Stimulated activated effector memory CD8-positive, alpha-beta T cell treated with anti-CD3 and anti-CD28 coated beads, Interleukin-12 subunit alpha, Interleukin-12 subunit beta, amount 100 ng/mL, for 72 hours (primary cell): ENCODE data around the gene GSTO2.

ENCODE experiments used
- ATAC-seq: fragments of 150-1000 bp; cut with Tn5 transposase; 2 replicates; pipeline ENCODE4 v1.10.0; 2021
- DNase-seq, 2 donors: peaks; one replicate each; pipeline ENCODE4 v3.0.0; 2021 to 2022; ENCODE audit warnings: low spot score in 2 of 2
- H3K27ac Mint-ChIP-seq: one replicate; pipeline ENCODE4 v1.8.0; 2022; ENCODE audit warnings: mild to moderate bottlenecking, mixed read lengths
- H3K36me3 Mint-ChIP-seq: one replicate; pipeline ENCODE4 v1.8.0; 2022; ENCODE audit warnings: mild to moderate bottlenecking, mixed read lengths
- H3K4me1 Mint-ChIP-seq: one replicate; pipeline ENCODE4 v1.8.0; 2022; ENCODE audit warnings: mixed read lengths
- H3K4me3 Mint-ChIP-seq: one replicate; pipeline ENCODE4 v1.8.0; 2022; ENCODE audit warnings: mild to moderate bottlenecking, mixed read lengths
- H3K9me3 Mint-ChIP-seq: one replicate; pipeline ENCODE4 v1.8.0; 2022; ENCODE audit warnings: mixed read lengths

The GSTO2 gene

GRCh38 chr10:104331208-104331838 lies 62.3 kb downstream of the GSTO2 start:
- peak overlapping the region; percentile 77 for H3K4me3 Mint-ChIP-seq
- peaks cover 92% of the 10 kb centered on the region for H3K4me1 Mint-ChIP-seq
- no peak for ATAC-seq
- no peak for DNase-seq
- peak overlapping the region; percentile 87 for H3K27ac Mint-ChIP-seq
- H3K36me3 Mint-ChIP-seq: peaks cover 45% of the 10 kb centered on the region
- no peaks in the 10 kb centered on the region for H3K9me3 Mint-ChIP-seq

GRCh38 chr10:104332243-104333031 lies 63.5 kb downstream of the GSTO2 start:
- Mint-ChIP-seq H3K4me1 (peaks cover 89% of the 10 kb centered on the region), H3K4me3 (peak overlapping the region; percentile 59)

GRCh38 chr10:104333032-104333727 lies 64.2 kb downstream of the GSTO2 start:
- Mint-ChIP-seq H3K27ac (peak overlapping the region; percentile 85), H3K4me3 (peak overlapping the region; percentile 59), H3K4me1 (peaks cover 82% of the 10 kb centered on the region), H3K9me3 (no peaks in the 10 kb centered on the region), H3K36me3 (peaks cover 57% of the 10 kb centered on the region)
- no peak for ATAC-seq
- DNase-seq: no peak

More at GRCh38 chr10:104332243-104333031, 63.5 kb downstream of the GSTO2 start:
- ATAC-seq (no peak), DNase-seq (no peak)
- Mint-ChIP-seq H3K27ac (peak overlapping the region; percentile 87), H3K36me3 (peaks cover 54% of the 10 kb centered on the region), H3K9me3 (no peaks in the 10 kb centered on the region)

- H3K9me3 Mint-ChIP-seq: no peaks in the 10 kb centered on the region
- no peak for ATAC-seq
- peaks cover 82% of the 10 kb centered on the region for H3K4me1 Mint-ChIP-seq
- H3K4me3 Mint-ChIP-seq: peak overlapping the region; percentile 59
- H3K36me3 Mint-ChIP-seq: peaks cover 55% of the 10 kb centered on the region
- no peak for DNase-seq
- H3K27ac Mint-ChIP-seq: peak overlapping the region; percentile 85
Observed at GRCh38 chr10:104333728-104334373, 64.9 kb downstream of the GSTO2 start.

- peak overlapping the region; percentile 59 for H3K4me3 Mint-ChIP-seq
- ATAC-seq: no peak
- H3K4me1 Mint-ChIP-seq: peaks cover 77% of the 10 kb centered on the region
- no peaks in the 10 kb centered on the region for H3K9me3 Mint-ChIP-seq
- peaks cover 49% of the 10 kb centered on the region for H3K36me3 Mint-ChIP-seq
- peak overlapping the region; percentile 99 for H3K27ac Mint-ChIP-seq
- no peak for DNase-seq
Observed at GRCh38 chr10:104334561-104334960, 65.6 kb downstream of the GSTO2 start.

- H3K4me3 Mint-ChIP-seq: peak overlapping the region; percentile 93
- H3K36me3 Mint-ChIP-seq: peaks cover 49% of the 10 kb centered on the region
- DNase-seq (no peak), ATAC-seq (no peak)
- H3K27ac Mint-ChIP-seq: peak overlapping the region; percentile 99
- H3K4me1 Mint-ChIP-seq: peaks cover 72% of the 10 kb centered on the region
- no peaks in the 10 kb centered on the region for H3K9me3 Mint-ChIP-seq
Observed at GRCh38 chr10:104334965-104335650, 66.1 kb downstream of the GSTO2 start.

- Mint-ChIP-seq H3K27ac (peak overlapping the region; percentile 99), H3K4me3 (peak overlapping the region; percentile 93), H3K36me3 (peaks cover 42% of the 10 kb centered on the region), H3K4me1 (peaks cover 53% of the 10 kb centered on the region), H3K9me3 (no peaks in the 10 kb centered on the region)
- no peak for DNase-seq
- no peak for ATAC-seq
Observed at GRCh38 chr10:104336821-104337467, 68.0 kb downstream of the GSTO2 start.

GRCh38 chr10:104337521-104337984 lies 68.6 kb downstream of the GSTO2 start:
- H3K9me3 Mint-ChIP-seq: no peaks in the 10 kb centered on the region
- peak overlapping the region; percentile 99 for H3K27ac Mint-ChIP-seq
- H3K36me3 Mint-ChIP-seq: peaks cover 42% of the 10 kb centered on the region
- peak; percentile 56 for ATAC-seq
- H3K4me3 Mint-ChIP-seq: peak overlapping the region; percentile 93
- peaks cover 52% of the 10 kb centered on the region for H3K4me1 Mint-ChIP-seq
- DNase-seq: peak in 1 of 2 donors; percentile 61

GRCh38 chr10:104337985-104338735 lies 69.2 kb downstream of the GSTO2 start, which contains the start of gene ITPRIP:
TSS of gene ITPRIP (minus strand) at chr10:104338465. CDS start at chr10:104316051, 22,414 bp downstream.
- peaks cover 37% of the 10 kb centered on the region for H3K36me3 Mint-ChIP-seq
- peak; percentile 60 to 93 for DNase-seq
- H3K4me1 Mint-ChIP-seq: peaks cover 46% of the 10 kb centered on the region

GRCh38 chr10:104339469-104340110 lies 70.6 kb downstream of the GSTO2 start:
- H3K9me3 Mint-ChIP-seq: no peaks in the 10 kb centered on the region
- peaks cover 34% of the 10 kb centered on the region for H3K4me1 Mint-ChIP-seq
- no peak for ATAC-seq
- H3K27ac Mint-ChIP-seq: peak overlapping the region; percentile 99
- peak overlapping the region; percentile 93 for H3K4me3 Mint-ChIP-seq
- DNase-seq: peak in 1 of 2 donors; percentile 29
- peaks cover 27% of the 10 kb centered on the region for H3K36me3 Mint-ChIP-seq

More at GRCh38 chr10:104337985-104338735, 69.2 kb downstream of the GSTO2 start, which contains the start of gene ITPRIP:
- peak within 1 kb of the TSS; percentile 99 for H3K27ac Mint-ChIP-seq
- H3K4me3 Mint-ChIP-seq: peak within 1 kb of the TSS; percentile 93
- no peaks in the 10 kb centered on the region for H3K9me3 Mint-ChIP-seq
- ATAC-seq: peak; percentile 90

- Mint-ChIP-seq H3K4me1 (peaks cover 29% of the 10 kb centered on the region), H3K4me3 (peak overlapping the region; percentile 12), H3K27ac (no peak overlapping the region), H3K9me3 (no peaks in the 10 kb centered on the region), H3K36me3 (peaks cover 22% of the 10 kb centered on the region)
- peak in 1 of 2 donors; percentile 39 for DNase-seq
- no peak for ATAC-seq
Observed at GRCh38 chr10:104340111-104340526, 71.1 kb downstream of the GSTO2 start.

- Mint-ChIP-seq H3K9me3 (no peaks in the 10 kb centered on the region), H3K36me3 (peaks cover 18% of the 10 kb centered on the region), H3K27ac (no peak overlapping the region), H3K4me1 (peaks cover 29% of the 10 kb centered on the region), H3K4me3 (peak overlapping the region; percentile 12)
- peak in 1 of 2 donors; percentile 36 for DNase-seq
- ATAC-seq: no peak
Observed at GRCh38 chr10:104340641-104341040, 71.7 kb downstream of the GSTO2 start.

- H3K9me3 Mint-ChIP-seq: no peaks in the 10 kb centered on the region
- peaks cover 6% of the 10 kb centered on the region for H3K36me3 Mint-ChIP-seq
- H3K4me3 Mint-ChIP-seq: no peak overlapping the region
- DNase-seq: peak in 1 of 2 donors; percentile 26
- H3K27ac Mint-ChIP-seq: no peak overlapping the region
- no peak for ATAC-seq
- peaks cover 21% of the 10 kb centered on the region for H3K4me1 Mint-ChIP-seq
Observed at GRCh38 chr10:104342941-104343411, 74.0 kb downstream of the GSTO2 start.
